Endothelial cell of umbilical vein (primary cell): ENCODE measurements around the gene RFC3. TPM values are rescaled to one million over a fixed set of nuclear protein-coding genes. Genes with fewer than 3 reads are reported as not detected.

Experiments used
- Bru-seq: library from RNA; stranded (reverse); fragments of 400-500 nt; gene quantifications from one replicate; lab custom pipeline; 2021; lab: Mats Ljungman, UMichigan
- BruChase-seq, 2 experiments: library from RNA; stranded (reverse); fragments of 400-500 nt; gene quantifications; one replicate each; lab custom pipeline; 2021; lab: Mats Ljungman, UMichigan
- BruUV-seq: library from RNA; stranded (reverse); fragments of 400-500 nt; replicated peaks from 2 replicates; lab custom pipeline; 2021; lab: Mats Ljungman, UMichigan
- CTCF ChIA-PET: fragments of 300-600, 350-600 bp; sonication (Branson Sonifier 250); formaldehyde crosslinking; loops from one replicate; lab custom pipeline; 2021; ENCODE audit warnings: antibody characterized with exemption, inconsistent platforms; lab: Charles Lee
- POLR2A ChIA-PET: fragments of 300-600, 350-600 bp; sonication (Branson Sonifier 250); formaldehyde crosslinking; loops from one replicate; lab custom pipeline; 2021; ENCODE audit warnings: antibody characterized with exemption, inconsistent platforms; lab: Charles Lee
- DNase-seq: peaks from one replicate; pipeline ENCODE4 v3.0.0-alpha.2; 2011; ENCODE audit warnings: low read depth, low spot score
- FAIRE-seq: peaks from 2 replicates; lab custom pipeline; 2011; peaks lifted over from hg19 to GRCh38; lab: Jason Lieb, UNC
- H2AFZ ChIP-seq: 2 replicates; pipeline ENCODE4 v1.6.0; 2012; ENCODE audit warnings: low read depth, low read length, control low read depth, inconsistent platforms
- H3K27ac ChIP-seq: 2 replicates; pipeline ENCODE4 v1.5.1; 2011; ENCODE audit warnings: low read depth, mild to moderate bottlenecking, control low read depth, low read length, moderate library complexity; ENCODE audit not compliant: insufficient read depth
- H3K27me3 ChIP-seq, 2 experiments: 2 replicates each; pipeline versions ENCODE4 v1.6.0 to v1.6.1; 2011; ENCODE audit warnings: low read length in 2 of 2, mixed read lengths in 1 of 2; ENCODE audit not compliant: control insufficient read depth in 2 of 2, insufficient read depth in 2 of 2
- H3K36me3 ChIP-seq, 2 experiments: 2 replicates in 1 of 2; 3 replicates in 1 of 2; pipeline ENCODE4 v1.5.1; 2011; ENCODE audit warnings: low read length in 2 of 2, mild to moderate bottlenecking in 1 of 2, moderate library complexity in 1 of 2; ENCODE audit not compliant: control insufficient read depth in 2 of 2, insufficient read depth in 2 of 2; ENCODE audit errors: extremely low read depth in 1 of 2
- H3K4me1 ChIP-seq: 3 replicates; pipeline ENCODE4 v1.5.1; 2011; ENCODE audit warnings: mild to moderate bottlenecking, low read length; ENCODE audit not compliant: control insufficient read depth, insufficient read depth; ENCODE audit errors: extremely low read depth
- H3K4me2 ChIP-seq: 2 replicates; pipeline ENCODE4 v1.6.1; 2011; ENCODE audit warnings: low read length, control low read depth, mixed read lengths; ENCODE audit not compliant: insufficient read depth
- H3K4me3 ChIP-seq, 3 experiments: fragments of 200-600 bp in 1 of 3; sonication (generic), shearing (Covaris generic) in 1 of 3; replicated peaks in 1 of 3; 2 replicates each; pipeline ENCODE4 v1.5.1; 2011 to 2016; ENCODE audit warnings: control low read depth in 3 of 3, low read length in 3 of 3, mild to moderate bottlenecking in 2 of 3, inconsistent platforms in 1 of 3, low read depth in 1 of 3, moderate library complexity in 1 of 3; ENCODE audit not compliant: insufficient read depth in 1 of 3
- H3K79me2 ChIP-seq: 2 replicates; pipeline ENCODE4 v1.6.0; 2012; ENCODE audit warnings: low read length, inconsistent platforms; ENCODE audit not compliant: control insufficient read depth, insufficient read depth
- H3K9ac ChIP-seq: replicated peaks from 2 replicates; pipeline ENCODE3; 2011; ENCODE audit warnings: low read length, control low read depth; ENCODE audit not compliant: insufficient read depth; ENCODE audit errors: extremely low read depth
- H3K9me1 ChIP-seq: replicated peaks from 3 replicates; pipeline ENCODE4 v1.6.0; 2011; ENCODE audit warnings: mild to moderate bottlenecking, low read length; ENCODE audit not compliant: control insufficient read depth, insufficient read depth; ENCODE audit errors: extremely low read depth
- H3K9me3 ChIP-seq: replicated peaks from 2 replicates; pipeline ENCODE4 v1.5.1; 2012; ENCODE audit warnings: low read length, inconsistent platforms; ENCODE audit not compliant: control insufficient read depth, insufficient read depth
- H4K20me1 ChIP-seq: replicated peaks from 2 replicates; pipeline ENCODE3; 2011; ENCODE audit warnings: mild to moderate bottlenecking, low read length; ENCODE audit not compliant: control insufficient read depth, insufficient read depth; ENCODE audit errors: extremely low read depth
- EZH2 ChIP-seq: IDR thresholded peaks from 2 replicates; pipeline ENCODE4 v1.6.1; 2012; ENCODE audit warnings: borderline replicate concordance, low read depth, mild to moderate bottlenecking, moderate library complexity, low read length, inconsistent platforms; ENCODE audit not compliant: severe bottlenecking
- FOS ChIP-seq: IDR thresholded peaks from 2 replicates; pipeline ENCODE4 v1.6.1; 2011; ENCODE audit warnings: mild to moderate bottlenecking, low read length, moderate library complexity, borderline replicate concordance; ENCODE audit not compliant: insufficient read depth
- GATA2 ChIP-seq: IDR thresholded peaks from 2 replicates; pipeline ENCODE4 v1.7.0; 2011; ENCODE audit warnings: low read depth, mild to moderate bottlenecking, moderate library complexity, mixed read lengths, low read length; ENCODE audit not compliant: insufficient read length, insufficient read depth
- JUN ChIP-seq: IDR thresholded peaks from 2 replicates; pipeline ENCODE4 v1.6.1; 2011; ENCODE audit warnings: borderline replicate concordance, low read depth; ENCODE audit not compliant: insufficient read length, insufficient read depth
- MAX ChIP-seq: IDR thresholded peaks from 2 replicates; pipeline ENCODE4 v1.6.1; 2011; ENCODE audit not compliant: insufficient read depth, insufficient read length
- MYC ChIP-seq: IDR thresholded peaks from one replicate; pipeline ENCODE4 v1.6.1; 2011; ENCODE audit warnings: mild to moderate bottlenecking, low read depth, low read length
- POLR2A ChIP-seq: IDR thresholded peaks from 2 replicates; pipeline ENCODE4 v1.6.1; 2012; ENCODE audit warnings: low read depth, mild to moderate bottlenecking, control low read depth, low read length
- POLR2AphosphoS5 ChIP-seq: IDR thresholded peaks from 2 replicates; pipeline ENCODE4 v1.6.1; 2012; ENCODE audit warnings: low read depth, mild to moderate bottlenecking, control low read depth, low read length, moderate library complexity; ENCODE audit not compliant: insufficient read depth
- dilution Hi-C: fragments of 300-500 bp; cut with MboI; formaldehyde crosslinking; loops from one replicate; pipeline ENCODE4 v1.15.0; 2019; ENCODE audit warnings: low sequenced_read_pairs; ENCODE audit not compliant: extremely low pct_ligation_motif_present
- intact Hi-C: fragments of 100-400 bp; cut with micrococcal nuclease; formaldehyde crosslinking; loops from one replicate; pipeline ENCODE4 v1.10.0; 2022
- long read RNA-seq: library from polyadenylated mRNA; stranded (forward); transcript quantifications from one replicate; pipeline ENCODE4 v2.0.0, GENCODE V29; 2021
- polyA minus RNA-seq, 3 experiments: library from RNA; depleted of rRNA, polyadenylated mRNA; stranded (reverse); fragments of >200 nt; gene quantifications; 1 replicate in 1 of 3; 2 replicates in 2 of 3; pipeline ENCODE4 v1.2.3, GENCODE V29; 2011
- polyA plus RNA-seq, 4 experiments: library from polyadenylated mRNA; depleted of rRNA in 3 of 4; stranded (reverse) in 3 of 4; unstranded in 1 of 4; fragments of >200 nt; gene quantifications; 2 replicates each; pipeline versions ENCODE4 v1.2.1 to v1.2.3, GENCODE V29; 2011 to 2012; ENCODE audit warnings: missing spikeins in 1 of 4
- total RNA-seq: library from RNA; stranded (reverse); gene quantifications from 2 replicates; pipeline ENCODE4 v1.2.3, GENCODE V29; 2021
- TF ChIP-seq, protein P1 (sequence below), 2 donors: IDR thresholded peaks; 1 replicate in 1 of 2; 2 replicates in 1 of 2; pipeline ENCODE4 v1.5.1; 2011; ENCODE audit warnings: low read length in 2 of 2, mild to moderate bottlenecking in 2 of 2, moderate library complexity in 2 of 2, control low read depth in 1 of 2, inconsistent platforms in 1 of 2, low read depth in 1 of 2; ENCODE audit not compliant: insufficient read depth in 1 of 2; ENCODE audit errors: extremely low read depth in 1 of 2

RFC3 gene
- total RNA-seq (17.9 and 19.5 TPM in 2 replicates), polyA plus RNA-seq (5.2 and 7.3 TPM in 2 replicates), polyA minus RNA-seq (9.8 and 11.5 TPM in 2 replicates), Bru-seq, nascent RNA (percentile 64 among the genes with signal in this experiment), BruChase-seq, experiment 1, labeled RNA remaining after a 6-hour chase (percentile 73 among the genes with signal in this experiment), BruChase-seq, experiment 2, labeled RNA remaining after a 2-hour chase (percentile 79 among the genes with signal in this experiment)
- polyA plus RNA-seq (2011; cell fraction: cytosol; rRNA removed) = 10.9 and 14.4 TPM in 2 replicates
- 17.3 and 33.9 TPM in 2 replicates for polyA plus RNA-seq (2011; cell fraction: nucleus; rRNA removed)
- 8.5 and 17.8 TPM in 2 replicates for polyA plus RNA-seq (2012)
- polyA minus RNA-seq (2011; cell fraction: cytosol; rRNA and poly(A)+ RNA removed) = 29.4 TPM
- polyA minus RNA-seq (2011; cell fraction: nucleus; rRNA and poly(A)+ RNA removed) = 28.1 and 45.2 TPM in 2 replicates
- long read RNA-seq, transcript RFC3-201 (9 exons, 2,402 nt) = major isoform, 65 of 81 reads
- long read RNA-seq, partial matches to known transcripts = 6 of 81 reads
- long read RNA-seq, other reads (novel, unspliced or antisense) = 8 of 81 reads

DNA sequence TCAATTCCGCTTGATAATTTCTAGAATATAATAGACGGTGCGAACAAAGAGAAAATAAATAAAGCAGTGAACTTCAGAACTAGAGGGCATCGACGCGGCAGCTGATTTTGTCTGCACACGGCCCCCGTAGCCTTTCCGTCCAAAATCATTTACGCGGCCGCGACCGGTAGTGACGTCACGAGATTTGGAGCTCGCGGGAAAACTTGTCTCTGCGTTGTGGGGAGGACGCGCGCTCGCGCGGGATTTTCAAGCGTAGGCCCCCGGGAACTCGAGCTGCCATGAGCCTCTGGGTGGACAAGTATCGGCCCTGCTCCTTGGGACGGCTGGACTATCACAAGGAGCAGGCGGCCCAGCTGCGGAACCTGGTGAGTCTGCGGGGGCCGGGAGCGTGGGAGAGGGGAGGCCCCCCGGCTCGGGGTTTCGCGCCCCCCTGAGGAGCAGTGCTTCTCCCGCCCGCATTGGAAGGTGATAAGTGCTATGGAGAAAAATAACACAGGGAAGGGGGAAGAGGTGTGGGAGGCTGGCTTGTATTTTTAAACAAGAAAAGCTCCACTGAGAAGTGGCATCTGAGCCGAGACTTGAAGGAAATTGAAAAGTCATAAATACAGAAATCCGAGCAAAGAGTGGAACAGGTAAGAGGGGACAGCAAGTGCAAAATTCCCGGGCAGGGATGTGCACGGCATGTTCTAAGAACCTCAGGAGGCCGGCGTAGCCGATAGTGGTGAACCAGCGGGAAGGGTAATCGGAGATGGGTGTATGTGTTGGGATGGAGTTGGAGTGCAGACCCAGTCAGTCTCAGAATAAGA, at the start of gene RFC3:
TSS of gene RFC3 (plus strand) at position 249 of the 806 bp plus-strand sequence. CDS start at position 279, 30 bp downstream.
- intact Hi-C loops = loop anchor here (1.0 to 5.0 kb wide), 3 partner anchors 61 to 339 kb away; no protein-coding TSS in a partner anchor
- ChIA-PET POLR2A (interaction anchor here (0.5 to 0.6 kb wide), 2 partner anchors 13 to 1851 kb away, joined by 3 to 4 read pairs; no protein-coding TSS in a partner anchor), CTCF (interaction anchor here (0.6 to 1.7 kb wide), 5 partner anchors 9 to 112 kb away, joined by 3 to 5 read pairs (median 4); no protein-coding TSS in a partner anchor)
- H3K9ac ChIP-seq = peak within 1 kb of the TSS; percentile 98
- H3K4me2 ChIP-seq = peak within 1 kb of the TSS; percentile 94
- no peaks in the 10 kb centered on the region for H3K27me3 ChIP-seq
- H3K9me1 ChIP-seq = no peaks in the 10 kb centered on the region
- TSS peak; percentile 29 for BruUV-seq
- dilution Hi-C loops = no loop called here
- H3K9me3 ChIP-seq = no peaks in the 10 kb centered on the region
- H2AFZ ChIP-seq = peak within 1 kb of the TSS; percentile 92
- DNase-seq (peak; percentile 94), FAIRE-seq (peak; percentile 90)
- peak within 1 kb of the TSS; percentile 65 to 99 (median 99) for H3K4me3 ChIP-seq
- peak within 1 kb of the TSS; percentile 85 for H3K27ac ChIP-seq
- no peak for TF ChIP-seq GATA2
- no peak for TF ChIP-seq EZH2
- peak; percentile 60 for TF ChIP-seq MAX
- TF ChIP-seq, protein P1, sequence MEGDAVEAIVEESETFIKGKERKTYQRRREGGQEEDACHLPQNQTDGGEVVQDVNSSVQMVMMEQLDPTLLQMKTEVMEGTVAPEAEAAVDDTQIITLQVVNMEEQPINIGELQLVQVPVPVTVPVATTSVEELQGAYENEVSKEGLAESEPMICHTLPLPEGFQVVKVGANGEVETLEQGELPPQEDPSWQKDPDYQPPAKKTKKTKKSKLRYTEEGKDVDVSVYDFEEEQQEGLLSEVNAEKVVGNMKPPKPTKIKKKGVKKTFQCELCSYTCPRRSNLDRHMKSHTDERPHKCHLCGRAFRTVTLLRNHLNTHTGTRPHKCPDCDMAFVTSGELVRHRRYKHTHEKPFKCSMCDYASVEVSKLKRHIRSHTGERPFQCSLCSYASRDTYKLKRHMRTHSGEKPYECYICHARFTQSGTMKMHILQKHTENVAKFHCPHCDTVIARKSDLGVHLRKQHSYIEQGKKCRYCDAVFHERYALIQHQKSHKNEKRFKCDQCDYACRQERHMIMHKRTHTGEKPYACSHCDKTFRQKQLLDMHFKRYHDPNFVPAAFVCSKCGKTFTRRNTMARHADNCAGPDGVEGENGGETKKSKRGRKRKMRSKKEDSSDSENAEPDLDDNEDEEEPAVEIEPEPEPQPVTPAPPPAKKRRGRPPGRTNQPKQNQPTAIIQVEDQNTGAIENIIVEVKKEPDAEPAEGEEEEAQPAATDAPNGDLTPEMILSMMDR (IDR thresholded peaks at IDR 0.05; ENCODE audit: extremely low read depth in 1 of 2, insufficient read depth in 1 of 2, low read depth in 1 of 2, low read length in 2 of 2) = no peak
- TF ChIP-seq POLR2AphosphoS5 = peak; percentile 64
- peak; percentile 48 for TF ChIP-seq POLR2A
- TF ChIP-seq FOS = no peak
- peak; percentile 37 for TF ChIP-seq JUN
- TF ChIP-seq MYC = no peak
- peaks cover 9% of the 10 kb centered on the region for H3K4me1 ChIP-seq
- H3K79me2 ChIP-seq = peaks cover 24% of the 10 kb centered on the region
- H3K36me3 ChIP-seq = peaks cover 0 to 2% of the 10 kb centered on the region in 2 experiments
- no peaks in the 10 kb centered on the region for H4K20me1 ChIP-seq
